HUES64 (cell line): ENCODE measurements around the gene PIBF1. TPM values are rescaled to one million over a fixed set of nuclear protein-coding genes. Genes with fewer than 3 reads are reported as not detected.
A peak's percentile ranks its signal among the peaks of the same experiment; 100 is the strongest.

Experiments used
- H3K27ac ChIP-seq: 2 replicates; pipeline ENCODE4 v1.7.0; 2013; ENCODE audit warnings: low read depth, low read length, inconsistent platforms
- H3K27me3 ChIP-seq: 2 replicates; pipeline ENCODE4 v1.6.1; 2013; ENCODE audit warnings: mild to moderate bottlenecking, low read length; ENCODE audit not compliant: insufficient read depth
- H3K36me3 ChIP-seq: 2 replicates; pipeline ENCODE4 v1.6.1; 2013; ENCODE audit warnings: mild to moderate bottlenecking, low read length; ENCODE audit not compliant: insufficient read depth
- H3K4me1 ChIP-seq: 2 replicates; pipeline ENCODE4 v1.6.1; 2013; ENCODE audit warnings: mild to moderate bottlenecking, low read length, moderate library complexity; ENCODE audit not compliant: insufficient read depth
- H3K4me3 ChIP-seq: 2 replicates; pipeline ENCODE4 v1.5.1; 2013; ENCODE audit warnings: mild to moderate bottlenecking, low read length, moderate library complexity
- H3K9ac ChIP-seq: 2 replicates; pipeline ENCODE4 v1.6.1; 2013; ENCODE audit warnings: mild to moderate bottlenecking, low read depth, low read length
- H3K9me3 ChIP-seq: 2 replicates; pipeline ENCODE4 v1.6.1; 2013; ENCODE audit warnings: low read depth, low read length; ENCODE audit not compliant: insufficient read depth
- WGBS: fragments of 150-250, 120-280 bp; methylation state at CpG from one replicate; pipeline ENCODE4 v1.1.7; 2013; ENCODE audit warnings: missing lambda C conversion rate; 5-methylcytosine and 5-hydroxymethylcytosine counted together
- polyA plus RNA-seq, 2 experiments: library from polyadenylated mRNA; stranded (reverse); fragments of 50-300 nt; gene quantifications; one replicate each; pipeline ENCODE4 v1.2.3, GENCODE V29; 2013

Gene PIBF1
- polyA plus RNA-seq (2013, experiment 1 of 2), result 9.6 TPM
- polyA plus RNA-seq (2013, experiment 2 of 2), result 15.3 TPM

- peak within 1 kb of the TSS; percentile 80 for H3K27ac ChIP-seq
- H3K4me1 ChIP-seq, result peaks cover 14% of the 10 kb centered on the region; the same call in 1 of the 2 replicates
- no peaks in the 10 kb centered on the region for H3K27me3 ChIP-seq
- under 1% methylated on average over 79 of the region's 81 CpGs for WGBS
- peak within 1 kb of the TSS; percentile 79 for H3K4me3 ChIP-seq
- H3K36me3 ChIP-seq, result peaks cover 57% of the 10 kb centered on the region
- H3K9me3 ChIP-seq, result no peaks in the 10 kb centered on the region
- H3K9ac ChIP-seq, result peak within 1 kb of the TSS; percentile 93
Observed at GRCh38 chr13:72781451-72782439, at the start of gene PIBF1, which contains the start of gene DIS3. TSS of gene PIBF1 (plus strand) at chr13:72782133. CDS start at chr13:72783470, 1,337 bp downstream. TSS of gene DIS3 (minus strand) at chr13:72781900. CDS start at chr13:72781832, 68 bp downstream.

- Histone ChIP-seq H3K27me3 (no peaks in the 10 kb centered on the region), H3K4me3 (no peak overlapping the region), H3K4me1 (no peaks in the 10 kb centered on the region), H3K9me3 (no peaks in the 10 kb centered on the region), H3K9ac (no peak overlapping the region), H3K27ac (no peak overlapping the region), H3K36me3 (peaks cover 95% of the 10 kb centered on the region)
- WGBS, result 94% methylated on average over 3 of the region's 3 CpGs
Observed at GRCh38 chr13:72737033-72737432, 44.9 kb upstream of the PIBF1 start.

- 90% methylated on average over 1 of the region's 1 CpG for WGBS
- peaks cover 95% of the 10 kb centered on the region for H3K36me3 ChIP-seq
- no peak overlapping the region for H3K9ac ChIP-seq
Observed at GRCh38 chr13:72740015-72740414, 41.9 kb upstream of the PIBF1 start.

GRCh38 chr13:72745260-72745659 is 36.7 kb upstream of the PIBF1 start:
- H3K36me3 ChIP-seq, result peaks cover 96% of the 10 kb centered on the region
- H3K9me3 ChIP-seq, result no peaks in the 10 kb centered on the region
- no peaks in the 10 kb centered on the region for H3K4me1 ChIP-seq
- H3K27me3 ChIP-seq, result no peaks in the 10 kb centered on the region
- H3K9ac ChIP-seq, result no peak overlapping the region
- 100% methylated on average over 1 of the region's 1 CpG for WGBS
- no peak overlapping the region for H3K4me3 ChIP-seq
- no peak overlapping the region for H3K27ac ChIP-seq

More at GRCh38 chr13:72740015-72740414, 41.9 kb upstream of the PIBF1 start:
- Histone ChIP-seq H3K4me3 (no peak overlapping the region), H3K27ac (no peak overlapping the region), H3K27me3 (no peaks in the 10 kb centered on the region), H3K4me1 (no peaks in the 10 kb centered on the region), H3K9me3 (no peaks in the 10 kb centered on the region)

- Histone ChIP-seq H3K4me3 (no peak overlapping the region), H3K27ac (no peak overlapping the region), H3K9ac (no peak overlapping the region), H3K27me3 (no peaks in the 10 kb centered on the region), H3K4me1 (no peaks in the 10 kb centered on the region), H3K9me3 (no peaks in the 10 kb centered on the region), H3K36me3 (peaks cover 99% of the 10 kb centered on the region)
Observed at GRCh38 chr13:72751220-72751619, 30.7 kb upstream of the PIBF1 start.

- H3K4me1 ChIP-seq, result no peaks in the 10 kb centered on the region
- H3K9me3 ChIP-seq, result no peaks in the 10 kb centered on the region
- H3K27me3 ChIP-seq, result no peaks in the 10 kb centered on the region
- 97% methylated on average over 6 of the region's 6 CpGs for WGBS
- H3K4me3 ChIP-seq, result no peak overlapping the region
- H3K36me3 ChIP-seq, result peaks cover 95% of the 10 kb centered on the region
- no peak overlapping the region for H3K27ac ChIP-seq
- no peak overlapping the region for H3K9ac ChIP-seq
Observed at GRCh38 chr13:72754111-72754510, 27.8 kb upstream of the PIBF1 start.

GRCh38 chr13:72757792-72758535 is 24.0 kb upstream of the PIBF1 start:
- H3K36me3 ChIP-seq, result peaks cover 96% of the 10 kb centered on the region

GRCh38 chr13:72760189-72760588 is 21.7 kb upstream of the PIBF1 start:
- Histone ChIP-seq H3K4me1 (no peaks in the 10 kb centered on the region), H3K27ac (no peak overlapping the region), H3K4me3 (no peak overlapping the region), H3K9ac (no peak overlapping the region), H3K36me3 (peaks cover 96% of the 10 kb centered on the region), H3K9me3 (no peaks in the 10 kb centered on the region), H3K27me3 (no peaks in the 10 kb centered on the region)
- 87% methylated on average over 2 of the region's 3 CpGs for WGBS

More at GRCh38 chr13:72757792-72758535, 24.0 kb upstream of the PIBF1 start:
- H3K9ac ChIP-seq, result no peak overlapping the region
- no peak overlapping the region for H3K27ac ChIP-seq
- H3K4me3 ChIP-seq, result no peak overlapping the region
- WGBS, result 100% methylated on average over 3 of the region's 4 CpGs
- no peaks in the 10 kb centered on the region for H3K27me3 ChIP-seq
- H3K4me1 ChIP-seq, result no peaks in the 10 kb centered on the region
- H3K9me3 ChIP-seq, result no peaks in the 10 kb centered on the region

GRCh38 chr13:72763411-72763810 is 18.5 kb upstream of the PIBF1 start:
- H3K36me3 ChIP-seq, result peaks cover 100% of the 10 kb centered on the region

GRCh38 chr13:72774019-72774418 is 7.9 kb upstream of the PIBF1 start:
- H3K4me3 ChIP-seq, result no peak overlapping the region
- 100% methylated on average over 1 of the region's 2 CpGs for WGBS
- H3K9ac ChIP-seq, result no peak overlapping the region
- H3K9me3 ChIP-seq, result no peaks in the 10 kb centered on the region
- H3K27ac ChIP-seq, result no peak overlapping the region
- no peaks in the 10 kb centered on the region for H3K4me1 ChIP-seq
- no peaks in the 10 kb centered on the region for H3K27me3 ChIP-seq
- peaks cover 100% of the 10 kb centered on the region for H3K36me3 ChIP-seq

More at GRCh38 chr13:72763411-72763810, 18.5 kb upstream of the PIBF1 start:
- Histone ChIP-seq H3K27me3 (no peaks in the 10 kb centered on the region), H3K4me1 (no peaks in the 10 kb centered on the region), H3K9me3 (no peaks in the 10 kb centered on the region), H3K4me3 (no peak overlapping the region), H3K9ac (no peak overlapping the region), H3K27ac (no peak overlapping the region)
- WGBS, result 100% methylated on average over 2 of the region's 2 CpGs

GRCh38 chr13:72782717-72783116 is 784 bp downstream of the PIBF1 start:
- Histone ChIP-seq H3K36me3 (peaks cover 51% of the 10 kb centered on the region), H3K9me3 (no peaks in the 10 kb centered on the region), H3K27ac (no peak overlapping the region), H3K9ac (peak overlapping the region; percentile 62; the same call in 1 of the 2 replicates), H3K4me1 (peaks cover 14% of the 10 kb centered on the region; the same call in 1 of the 2 replicates), H3K27me3 (no peaks in the 10 kb centered on the region), H3K4me3 (peak overlapping the region; percentile 79)
- WGBS, result 3% methylated on average over 4 of the region's 7 CpGs
